ENCODE measurements around the gene TWF2.

TWF2 gene

GRCh38 chr3:52210550-52211046 lies 28.4 kb downstream of the TWF2 start:
- Histone ChIP-seq H3K27me3 (ENCODE audit: insufficient read depth, low read length) (no peaks in the 10 kb centered on the region), H3K4me3 (ENCODE audit: low read length) (no peak overlapping the region)

GRCh38 chr3:52210037-52210436 lies 28.9 kb downstream of the TWF2 start:
- no peak overlapping the region for H3K4me3 ChIP-seq (ENCODE audit: low read length)
- H3K9me3 ChIP-seq (ENCODE audit: low read length): no peaks in the 10 kb centered on the region
- H3K4me1 ChIP-seq (ENCODE audit: insufficient read depth, low read length): no peaks in the 10 kb centered on the region
- no peaks in the 10 kb centered on the region for H3K27me3 ChIP-seq (ENCODE audit: insufficient read depth, low read length)
- peaks cover 89% of the 10 kb centered on the region for H3K36me3 ChIP-seq (ENCODE audit: insufficient read depth, low read length)
- no peak overlapping the region for H2AFZ ChIP-seq (ENCODE audit: low read depth, low read length)

More at GRCh38 chr3:52210550-52211046, 28.4 kb downstream of the TWF2 start:
- peaks cover 89% of the 10 kb centered on the region for H3K36me3 ChIP-seq (ENCODE audit: insufficient read depth, low read length)
- no peaks in the 10 kb centered on the region for H3K4me1 ChIP-seq (ENCODE audit: insufficient read depth, low read length)
- no peak overlapping the region for H2AFZ ChIP-seq (ENCODE audit: low read depth, low read length)
- H3K9me3 ChIP-seq (ENCODE audit: low read length): no peaks in the 10 kb centered on the region

GRCh38 chr3:52208556-52208955 lies 30.4 kb downstream of the TWF2 start:
- Histone ChIP-seq H2AFZ (ENCODE audit: low read depth, low read length) (no peak overlapping the region), H3K9me3 (ENCODE audit: low read length) (no peaks in the 10 kb centered on the region), H3K27me3 (ENCODE audit: insufficient read depth, low read length) (no peaks in the 10 kb centered on the region), H3K4me1 (ENCODE audit: insufficient read depth, low read length) (no peaks in the 10 kb centered on the region), H3K4me3 (ENCODE audit: low read length) (no peak overlapping the region), H3K36me3 (ENCODE audit: insufficient read depth, low read length) (peaks cover 89% of the 10 kb centered on the region)

- Histone ChIP-seq H3K4me1 (ENCODE audit: insufficient read depth, low read length) (no peaks in the 10 kb centered on the region), H3K4me3 (ENCODE audit: low read length) (no peak overlapping the region), H3K36me3 (ENCODE audit: insufficient read depth, low read length) (peaks cover 86% of the 10 kb centered on the region), H3K27me3 (ENCODE audit: insufficient read depth, low read length) (no peaks in the 10 kb centered on the region), H3K9me3 (ENCODE audit: low read length) (no peaks in the 10 kb centered on the region), H2AFZ (ENCODE audit: low read depth, low read length) (no peak overlapping the region)
Observed at GRCh38 chr3:52205727-52206372, 33.1 kb downstream of the TWF2 start.

- Histone ChIP-seq H3K9me3 (ENCODE audit: low read length) (no peaks in the 10 kb centered on the region), H3K27me3 (ENCODE audit: insufficient read depth, low read length) (no peaks in the 10 kb centered on the region), H2AFZ (ENCODE audit: low read depth, low read length) (no peak overlapping the region), H3K36me3 (ENCODE audit: insufficient read depth, low read length) (peaks cover 82% of the 10 kb centered on the region), H3K4me1 (ENCODE audit: insufficient read depth, low read length) (no peaks in the 10 kb centered on the region), H3K4me3 (ENCODE audit: low read length) (no peak overlapping the region)
Observed at GRCh38 chr3:52204337-52205073, 34.5 kb downstream of the TWF2 start.

GRCh38 chr3:52203701-52204100 lies 35.3 kb downstream of the TWF2 start:
- no peaks in the 10 kb centered on the region for H3K9me3 ChIP-seq (ENCODE audit: low read length)
- no peak overlapping the region for H3K4me3 ChIP-seq (ENCODE audit: low read length)
- H3K27me3 ChIP-seq (ENCODE audit: insufficient read depth, low read length): no peaks in the 10 kb centered on the region
- peaks cover 6% of the 10 kb centered on the region for H3K4me1 ChIP-seq (ENCODE audit: insufficient read depth, low read length)
- no peak overlapping the region for H2AFZ ChIP-seq (ENCODE audit: low read depth, low read length)
- H3K36me3 ChIP-seq (ENCODE audit: insufficient read depth, low read length): peaks cover 81% of the 10 kb centered on the region

GRCh38 chr3:52202384-52203077 lies 36.4 kb downstream of the TWF2 start:
- Histone ChIP-seq H3K4me1 (ENCODE audit: insufficient read depth, low read length) (peaks cover 11% of the 10 kb centered on the region), H2AFZ (ENCODE audit: low read depth, low read length) (no peak overlapping the region), H3K27me3 (ENCODE audit: insufficient read depth, low read length) (no peaks in the 10 kb centered on the region), H3K9me3 (ENCODE audit: low read length) (no peaks in the 10 kb centered on the region), H3K36me3 (ENCODE audit: insufficient read depth, low read length) (peaks cover 69% of the 10 kb centered on the region), H3K4me3 (ENCODE audit: low read length) (no peak overlapping the region)

GRCh38 chr3:52200981-52201679 lies 37.8 kb downstream of the TWF2 start:
- H3K4me1 ChIP-seq (ENCODE audit: insufficient read depth, low read length): peaks cover 14% of the 10 kb centered on the region
- no peaks in the 10 kb centered on the region for H3K9me3 ChIP-seq (ENCODE audit: low read length)
- no peak overlapping the region for H3K4me3 ChIP-seq (ENCODE audit: low read length)
- H3K27me3 ChIP-seq (ENCODE audit: insufficient read depth, low read length): no peaks in the 10 kb centered on the region
- H3K36me3 ChIP-seq (ENCODE audit: insufficient read depth, low read length): peaks cover 60% of the 10 kb centered on the region
- H2AFZ ChIP-seq (ENCODE audit: low read depth, low read length): no peak overlapping the region

- Histone ChIP-seq H3K4me1 (ENCODE audit: insufficient read depth, low read length) (peaks cover 14% of the 10 kb centered on the region), H3K4me3 (ENCODE audit: low read length) (peak overlapping the region; percentile 66), H3K9me3 (ENCODE audit: low read length) (no peaks in the 10 kb centered on the region), H3K27me3 (ENCODE audit: insufficient read depth, low read length) (peaks cover 4% of the 10 kb centered on the region), H2AFZ (ENCODE audit: low read depth, low read length) (peak overlapping the region; percentile 81), H3K36me3 (ENCODE audit: insufficient read depth, low read length) (peaks cover 38% of the 10 kb centered on the region)
Observed at GRCh38 chr3:52198643-52199608, 40.0 kb downstream of the TWF2 start.

GRCh38 chr3:52197842-52198625 lies 40.9 kb downstream of the TWF2 start, which contains the start of gene ALAS1:
TSS of gene ALAS1 (plus strand) at chr3:52198160. CDS start at chr3:52199242, 1,082 bp downstream.
- Histone ChIP-seq H3K9me3 (ENCODE audit: low read length) (no peaks in the 10 kb centered on the region), H3K4me3 (ENCODE audit: low read length) (peak within 1 kb of the TSS; percentile 66), H3K4me1 (ENCODE audit: insufficient read depth, low read length) (peaks cover 14% of the 10 kb centered on the region), H3K36me3 (ENCODE audit: insufficient read depth, low read length) (peaks cover 29% of the 10 kb centered on the region), H2AFZ (ENCODE audit: low read depth, low read length) (peak within 1 kb of the TSS; percentile 81), H3K27me3 (ENCODE audit: insufficient read depth, low read length) (peaks cover 4% of the 10 kb centered on the region)

- H3K4me1 ChIP-seq (ENCODE audit: insufficient read depth, low read length): peaks cover 14% of the 10 kb centered on the region
- peaks cover 24% of the 10 kb centered on the region for H3K36me3 ChIP-seq (ENCODE audit: insufficient read depth, low read length)
- H3K4me3 ChIP-seq (ENCODE audit: low read length): peak overlapping the region; percentile 66
- H2AFZ ChIP-seq (ENCODE audit: low read depth, low read length): peak overlapping the region; percentile 81
- H3K27me3 ChIP-seq (ENCODE audit: insufficient read depth, low read length): peaks cover 4% of the 10 kb centered on the region
- no peaks in the 10 kb centered on the region for H3K9me3 ChIP-seq (ENCODE audit: low read length)
Observed at GRCh38 chr3:52197499-52197841, 41.5 kb downstream of the TWF2 start.
